Esophagus squamous epithelium (tissue), 5 donors: ENCODE data around the gene CAMTA1. TPM values are rescaled to one million over a fixed set of nuclear protein-coding genes. Genes with fewer than 3 reads are reported as not detected.

Experiments used
- DNase-seq: peaks from one replicate; lab custom pipeline; 2025; lab: John Stamatoyannopoulos, UW
- H3K27ac ChIP-seq, 4 donors: fragments of 200-600 bp; sonication (generic); one replicate each; pipeline ENCODE4 v1.5.1; 2016 to 2019; ENCODE audit warnings: mild to moderate bottlenecking in 1 of 4
- H3K27me3 ChIP-seq, 4 donors: fragments of 200-600 bp; sonication (generic); 1 replicate in 3 of 4; 2 replicates in 1 of 4; pipeline versions ENCODE4 v1.5.1 to v1.6.0; 2017 to 2021; ENCODE audit warnings: antibody characterized with exemption in 1 of 4
- H3K36me3 ChIP-seq, 3 donors: fragments of 200-600 bp; sonication (generic); one replicate each; pipeline ENCODE4 v1.5.1; 2016 to 2019
- H3K4me1 ChIP-seq, 3 donors: fragments of 200-600 bp; sonication (generic); one replicate each; pipeline ENCODE4 v1.5.1; 2017 to 2019
- H3K4me3 ChIP-seq, 4 donors: fragments of 200-600 bp; sonication (generic); 1 replicate in 3 of 4; 2 replicates in 1 of 4; pipeline ENCODE4 v1.5.1; 2016 to 2019; ENCODE audit warnings: mild to moderate bottlenecking in 2 of 4, moderate library complexity in 1 of 4
- H3K9me3 ChIP-seq, 3 donors: fragments of 200-600 bp; sonication (generic); one replicate each; pipeline ENCODE4 v1.5.1; 2016 to 2019
- CTCF ChIP-seq, 6 experiments: fragments of 450-650 bp in 4 of 6; fragments of 200-600 bp in 2 of 6; sonication (generic) in 2 of 6; IDR thresholded peaks; one replicate each; pipeline ENCODE4 v1.5.1; 2016 to 2019; ENCODE audit warnings: antibody characterized with exemption in 6 of 6, mild to moderate bottlenecking in 4 of 6, moderate library complexity in 4 of 6
- POLR2A ChIP-seq, 4 donors: fragments of 450-650 bp; IDR thresholded peaks; one replicate each; pipeline ENCODE4 v1.6.1; 2017; ENCODE audit warnings: antibody characterized with exemption in 4 of 4, mild to moderate bottlenecking in 4 of 4, moderate library complexity in 3 of 4
- WGBS, 2 donors: methylation state at CpG; one replicate each; pipeline ENCODE4 v1.1.5; 2018; 5-methylcytosine and 5-hydroxymethylcytosine counted together
- intact Hi-C: fragments of 100-400 bp; cut with DNase I; formaldehyde crosslinking; loops from one replicate; pipeline ENCODE4 v1.15.0; 2022
- total RNA-seq, 4 donors: library from RNA; depleted of rRNA; stranded (reverse); fragments of >200 nt; gene quantifications; one replicate each; pipeline ENCODE4 v1.1.0, GENCODE V29; 2016
- donor health status: DM: yes; HTN: yes; CAD: no.

Gene CAMTA1
- total RNA-seq, 4 donors from 2014 or later = 31.3 to 77.4 (median 45.9) TPM

GRCh38 chr1:7628273-7628672 is 843.0 kb downstream of the CAMTA1 start:
- no peak overlapping the region for H3K27ac ChIP-seq
- no peak for TF ChIP-seq CTCF (IDR thresholded peaks at IDR 0.05)
- TF ChIP-seq POLR2A (IDR thresholded peaks at IDR 0.05) = no peak
- no peak for DNase-seq
- H3K27me3 ChIP-seq = peaks cover 0 to 96% (median 0%) of the 10 kb centered on the region in 4 donors
- no peak overlapping the region for H3K4me3 ChIP-seq
- WGBS, 2 donors = 50 to 60% methylated on average over 1 to 2 of the region's 4 CpGs
- intact Hi-C loops = no loop called here
- H3K9me3 ChIP-seq = no peaks in the 10 kb centered on the region
- no peaks in the 10 kb centered on the region for H3K4me1 ChIP-seq
- no peaks in the 10 kb centered on the region for H3K36me3 ChIP-seq

GRCh38 chr1:7629011-7629410 is 843.8 kb downstream of the CAMTA1 start:
- WGBS, 2 donors = 74 to 77% methylated on average over 6 to 8 of the region's 8 CpGs
- DNase-seq = no peak
- H3K4me1 ChIP-seq = no peaks in the 10 kb centered on the region
- peaks cover 0 to 98% (median 0%) of the 10 kb centered on the region in 4 donors for H3K27me3 ChIP-seq
- H3K4me3 ChIP-seq = no peak overlapping the region
- no peak overlapping the region for H3K27ac ChIP-seq
- H3K9me3 ChIP-seq = no peaks in the 10 kb centered on the region
- no peaks in the 10 kb centered on the region for H3K36me3 ChIP-seq
- no peak for TF ChIP-seq POLR2A (IDR thresholded peaks at IDR 0.05)
- no peak for TF ChIP-seq CTCF (IDR thresholded peaks at IDR 0.05)
- intact Hi-C loops = no loop called here

- H3K27me3 ChIP-seq = peaks cover 0 to 94% (median 0%) of the 10 kb centered on the region in 4 donors
- H3K9me3 ChIP-seq = no peaks in the 10 kb centered on the region
- intact Hi-C loops = no loop called here
- 68 to 72% methylated on average over 18 to 22 of the region's 22 CpGs for WGBS, 2 donors
- H3K27ac ChIP-seq = no peak overlapping the region
- H3K4me1 ChIP-seq = no peaks in the 10 kb centered on the region
- DNase-seq = no peak
- no peaks in the 10 kb centered on the region for H3K36me3 ChIP-seq
- TF ChIP-seq CTCF (IDR thresholded peaks at IDR 0.05) = no peak
- no peak for TF ChIP-seq POLR2A (IDR thresholded peaks at IDR 0.05)
- no peak overlapping the region for H3K4me3 ChIP-seq
Observed at GRCh38 chr1:7629465-7630195, 844.4 kb downstream of the CAMTA1 start.

- DNase-seq = no peak
- 93 to 100% methylated on average over 1 to 3 of the region's 8 CpGs for WGBS, 2 donors
- Histone ChIP-seq H3K4me1 (no peaks in the 10 kb centered on the region), H3K27me3 (peaks cover 0 to 86% (median 0%) of the 10 kb centered on the region in 4 donors), H3K27ac (no peak overlapping the region), H3K9me3 (no peaks in the 10 kb centered on the region), H3K4me3 (no peak overlapping the region), H3K36me3 (no peaks in the 10 kb centered on the region)
- intact Hi-C loops = no loop called here
- no peak for TF ChIP-seq CTCF (IDR thresholded peaks at IDR 0.05)
- TF ChIP-seq POLR2A (IDR thresholded peaks at IDR 0.05) = no peak
Observed at GRCh38 chr1:7630378-7630777, 845.1 kb downstream of the CAMTA1 start.

GRCh38 chr1:7632176-7632575 is 846.9 kb downstream of the CAMTA1 start:
- TF ChIP-seq CTCF (IDR thresholded peaks at IDR 0.05) (no peak), POLR2A (IDR thresholded peaks at IDR 0.05) (no peak)
- no peak for DNase-seq
- Histone ChIP-seq H3K27ac (no peak overlapping the region), H3K9me3 (no peaks in the 10 kb centered on the region), H3K4me1 (no peaks in the 10 kb centered on the region), H3K36me3 (no peaks in the 10 kb centered on the region), H3K4me3 (no peak overlapping the region), H3K27me3 (peaks cover 0 to 70% (median 0%) of the 10 kb centered on the region in 4 donors)
- 51 to 60% methylated on average over 13 to 16 of the region's 16 CpGs for WGBS, 2 donors
- intact Hi-C loops = no loop called here
